ENCODE measurements around the gene PNMT. TPM values are rescaled to one million over a fixed set of nuclear protein-coding genes. Genes with fewer than 3 reads are reported as not detected.

Gene PNMT
- total RNA-seq, 6 experiments from 2014 or later: 0.37 TPM; not detected in 4

GRCh38 chr17:39659279-39660010, 8.8 kb upstream of the PNMT start:
- 35% methylated on average over 8 of the region's 15 CpGs for WGBS (ENCODE audit: insufficient coverage, low coverage, low lambda C conversion rate, missing lambda C conversion rate)
- no peak for DNase-seq
- TF ChIP-seq POLR2A (IDR thresholded peaks at IDR 0.05): no peak
- TF ChIP-seq, protein P1, sequence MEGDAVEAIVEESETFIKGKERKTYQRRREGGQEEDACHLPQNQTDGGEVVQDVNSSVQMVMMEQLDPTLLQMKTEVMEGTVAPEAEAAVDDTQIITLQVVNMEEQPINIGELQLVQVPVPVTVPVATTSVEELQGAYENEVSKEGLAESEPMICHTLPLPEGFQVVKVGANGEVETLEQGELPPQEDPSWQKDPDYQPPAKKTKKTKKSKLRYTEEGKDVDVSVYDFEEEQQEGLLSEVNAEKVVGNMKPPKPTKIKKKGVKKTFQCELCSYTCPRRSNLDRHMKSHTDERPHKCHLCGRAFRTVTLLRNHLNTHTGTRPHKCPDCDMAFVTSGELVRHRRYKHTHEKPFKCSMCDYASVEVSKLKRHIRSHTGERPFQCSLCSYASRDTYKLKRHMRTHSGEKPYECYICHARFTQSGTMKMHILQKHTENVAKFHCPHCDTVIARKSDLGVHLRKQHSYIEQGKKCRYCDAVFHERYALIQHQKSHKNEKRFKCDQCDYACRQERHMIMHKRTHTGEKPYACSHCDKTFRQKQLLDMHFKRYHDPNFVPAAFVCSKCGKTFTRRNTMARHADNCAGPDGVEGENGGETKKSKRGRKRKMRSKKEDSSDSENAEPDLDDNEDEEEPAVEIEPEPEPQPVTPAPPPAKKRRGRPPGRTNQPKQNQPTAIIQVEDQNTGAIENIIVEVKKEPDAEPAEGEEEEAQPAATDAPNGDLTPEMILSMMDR (IDR thresholded peaks at IDR 0.05): no peak
- intact Hi-C loops (cut with DNase I): no loop called here
- Histone ChIP-seq H3K27ac (peak overlapping the region in 1 of 3 donors; percentile 47), H3K4me1 (peaks cover 0 to 19% (median 8%) of the 10 kb centered on the region in 4 donors), H3K36me3 (no peaks in the 10 kb centered on the region), H3K27me3 (no peaks in the 10 kb centered on the region), H3K4me3 (no peak overlapping the region), H3K9me3 (no peaks in the 10 kb centered on the region)
- ATAC-seq: peak; percentile 33 to 66 (median 54)

GRCh38 chr17:39660011-39660360, 8.3 kb upstream of the PNMT start:
- Histone ChIP-seq H3K4me3 (no peak overlapping the region), H3K36me3 (no peaks in the 10 kb centered on the region)
- intact Hi-C loops (cut with DNase I): no loop called here

GRCh38 chr17:39660397-39661385, 7.6 kb upstream of the PNMT start:
- H3K27me3 ChIP-seq: no peaks in the 10 kb centered on the region
- no peak overlapping the region for H3K4me3 ChIP-seq
- H3K4me1 ChIP-seq: peaks cover 0 to 28% (median 10%) of the 10 kb centered on the region in 4 donors
- DNase-seq (no peak), ATAC-seq (peak; percentile 2 to 56 (median 13))
- no peaks in the 10 kb centered on the region for H3K9me3 ChIP-seq
- WGBS (ENCODE audit: insufficient coverage, low coverage, low lambda C conversion rate, missing lambda C conversion rate): 40% methylated on average over 4 of the region's 35 CpGs
- H3K27ac ChIP-seq: peak overlapping the region in 2 of 3 donors; percentile 2 to 47
- TF ChIP-seq POLR2A (IDR thresholded peaks at IDR 0.05): no peak
- TF ChIP-seq, protein P1 (IDR thresholded peaks at IDR 0.05): no peak
- H3K36me3 ChIP-seq: no peaks in the 10 kb centered on the region
- intact Hi-C loops (cut with DNase I): no loop called here

More at GRCh38 chr17:39660011-39660360, 8.3 kb upstream of the PNMT start:
- Histone ChIP-seq H3K27ac (peak overlapping the region in 2 of 3 donors; percentile 2 to 47), H3K4me1 (peaks cover 0 to 24% (median 10%) of the 10 kb centered on the region in 4 donors), H3K9me3 (no peaks in the 10 kb centered on the region), H3K27me3 (no peaks in the 10 kb centered on the region)
- TF ChIP-seq, protein P1 (IDR thresholded peaks at IDR 0.05): no peak
- TF ChIP-seq POLR2A (IDR thresholded peaks at IDR 0.05): no peak
- no peak for ATAC-seq
- no peak for DNase-seq
- 92% methylated on average over 4 of the region's 5 CpGs for WGBS (ENCODE audit: insufficient coverage, low coverage, low lambda C conversion rate, missing lambda C conversion rate)

DNA sequence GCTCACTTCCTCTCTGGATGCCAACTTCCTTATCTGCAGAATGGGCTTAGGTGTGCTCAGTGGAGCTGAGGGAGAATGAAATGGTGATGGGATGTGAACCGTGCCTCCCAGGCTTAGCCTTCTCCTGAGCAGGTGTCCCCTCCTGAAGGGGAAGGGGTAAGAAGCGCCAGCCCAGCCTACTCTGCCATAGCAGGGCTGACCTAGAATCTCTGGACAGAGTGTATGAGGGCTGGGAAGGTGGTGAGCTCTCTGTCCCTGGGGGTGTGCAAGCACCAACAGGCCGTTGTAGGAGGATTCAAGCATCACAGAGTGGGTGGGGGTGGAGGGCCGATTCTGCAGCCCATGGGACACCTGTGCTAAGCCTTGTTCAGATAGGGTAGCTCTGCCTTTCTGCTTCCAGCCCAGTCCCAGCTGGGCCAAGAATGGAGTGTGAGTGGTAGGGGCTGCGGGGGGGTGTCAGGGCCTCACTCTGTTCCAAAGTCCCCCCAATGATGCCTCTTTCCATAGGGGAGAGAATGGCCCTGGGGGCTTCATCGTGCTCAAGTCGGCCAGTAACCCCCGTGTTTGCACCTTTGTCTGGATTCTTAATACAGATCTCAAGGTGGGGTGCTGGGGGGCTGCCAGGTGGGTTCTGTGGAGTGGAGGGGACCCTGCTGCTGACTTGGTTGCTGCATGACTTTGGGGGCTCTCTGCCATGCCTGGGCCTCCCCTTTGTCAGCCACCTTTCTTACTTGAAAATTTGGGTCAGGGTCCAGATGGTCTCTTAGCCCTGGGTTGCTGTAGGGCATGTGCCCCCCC, 6.3 kb upstream of the PNMT start:
- H3K4me3 ChIP-seq: no peak overlapping the region
- DNase-seq (no peak), ATAC-seq (no peak)
- intact Hi-C loops (cut with DNase I): no loop called here
- H3K36me3 ChIP-seq: no peaks in the 10 kb centered on the region
- H3K9me3 ChIP-seq: no peaks in the 10 kb centered on the region
- TF ChIP-seq, protein P1 (IDR thresholded peaks at IDR 0.05): no peak
- TF ChIP-seq POLR2A (IDR thresholded peaks at IDR 0.05): no peak
- H3K27ac ChIP-seq: no peak overlapping the region
- H3K4me1 ChIP-seq: peaks cover 0 to 39% (median 14%) of the 10 kb centered on the region in 4 donors
- no peaks in the 10 kb centered on the region for H3K27me3 ChIP-seq
- WGBS (ENCODE audit: insufficient coverage, low coverage, low lambda C conversion rate, missing lambda C conversion rate): 100% methylated on average over 1 of the region's 8 CpGs

Measured in right lobe of liver (tissue), 6 donors.